Peyer's patch (tissue), 4 donors: ENCODE results near the gene CNTNAP2.

ENCODE experiments used
- CTCF ChIP-seq, 6 experiments: fragments of 450-650 bp in 4 of 6; fragments of 200-600 bp in 2 of 6; sonication (generic) in 1 of 6; IDR thresholded peaks; one replicate each; pipeline ENCODE4 v1.5.1; 2017 to 2019; ENCODE audit warnings: antibody characterized with exemption in 6 of 6, mild to moderate bottlenecking in 3 of 6, moderate library complexity in 1 of 6
- POLR2A ChIP-seq, 2 donors: fragments of 450-650 bp; IDR thresholded peaks; one replicate each; pipeline ENCODE4 v1.5.1; 2017; ENCODE audit warnings: antibody characterized with exemption in 2 of 2, mild to moderate bottlenecking in 2 of 2, moderate library complexity in 2 of 2

GRCh38 chr7:148058092-148058491, 1941.5 kb downstream of the CNTNAP2 start:
- no peak for TF ChIP-seq POLR2A (IDR thresholded peaks at IDR 0.05)
- TF ChIP-seq CTCF (IDR thresholded peaks at IDR 0.05), result no peak
